AG20443 (cell line): ENCODE results near the gene SCN3A.

ENCODE experiments used
- DNase-seq: peaks from one replicate; pipeline ENCODE4 v3.0.0; 2012; ENCODE audit warnings: low spot score, mixed read lengths

SCN3A gene

DNA sequence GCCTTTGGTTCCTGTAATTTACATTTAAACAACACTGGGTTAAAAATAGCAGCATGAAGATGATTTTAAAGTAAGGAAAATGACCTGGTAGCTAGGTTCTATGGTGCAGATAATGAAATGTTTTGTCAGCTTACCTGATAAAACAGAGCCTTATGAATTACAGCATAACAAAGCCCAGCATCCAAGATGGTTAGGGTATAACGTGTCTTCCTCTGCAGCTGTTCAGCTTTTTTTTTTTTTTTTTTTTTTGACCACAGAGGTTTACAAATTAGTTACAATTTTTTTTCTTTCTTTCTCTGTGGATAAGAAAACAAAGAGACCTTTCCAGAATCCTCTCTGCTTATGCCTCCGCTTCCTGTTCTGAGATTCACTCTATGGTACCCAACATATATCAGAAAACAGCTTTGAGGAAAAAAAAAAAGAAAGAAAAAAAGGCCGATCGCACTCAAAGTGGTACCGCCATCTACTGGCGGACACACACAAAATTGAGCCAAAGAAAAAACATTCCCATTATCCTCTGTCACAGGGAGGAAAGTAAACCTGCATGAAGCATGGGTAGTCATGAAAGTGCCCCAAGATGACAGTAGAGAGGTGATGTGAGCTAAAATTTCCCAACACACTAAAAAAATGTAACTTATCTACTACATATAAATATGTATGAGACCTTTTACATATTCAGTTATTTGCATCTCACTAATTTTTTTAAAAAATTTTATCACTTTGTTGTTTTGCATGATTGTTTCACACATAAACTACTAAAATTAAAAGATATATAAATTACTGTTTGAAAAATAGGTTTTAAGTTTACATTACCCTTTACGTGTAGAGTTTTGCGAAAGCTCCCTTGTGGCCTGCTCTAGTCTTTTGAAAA, at the start of gene SCN3A:
Gene SCN3A, minus strand, starts transcription at position 362 of the 871 bp plus-strand sequence. CDS start 27,656 bp downstream, outside the sequence.
- peak; percentile 52 for DNase-seq

DNA sequence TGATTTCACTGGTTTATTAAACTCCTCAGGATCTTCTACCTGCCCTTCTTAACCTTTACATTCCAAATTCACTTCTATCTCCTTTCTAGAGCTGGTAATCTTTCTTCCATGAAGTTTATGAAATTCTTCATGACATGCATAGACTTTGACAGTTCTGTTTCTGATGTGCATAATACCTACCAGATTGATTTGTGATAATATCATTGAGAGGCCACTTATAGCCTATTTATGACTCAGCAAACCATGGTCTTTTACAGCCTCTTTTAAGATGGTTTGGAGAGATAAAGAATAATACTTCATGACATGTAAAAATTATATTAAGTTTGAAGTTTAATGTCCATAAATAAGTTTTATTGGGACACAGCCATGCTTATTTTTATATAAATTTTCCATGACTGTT, 49.3 kb upstream of the SCN3A start:
- DNase-seq: no peak

DNA sequence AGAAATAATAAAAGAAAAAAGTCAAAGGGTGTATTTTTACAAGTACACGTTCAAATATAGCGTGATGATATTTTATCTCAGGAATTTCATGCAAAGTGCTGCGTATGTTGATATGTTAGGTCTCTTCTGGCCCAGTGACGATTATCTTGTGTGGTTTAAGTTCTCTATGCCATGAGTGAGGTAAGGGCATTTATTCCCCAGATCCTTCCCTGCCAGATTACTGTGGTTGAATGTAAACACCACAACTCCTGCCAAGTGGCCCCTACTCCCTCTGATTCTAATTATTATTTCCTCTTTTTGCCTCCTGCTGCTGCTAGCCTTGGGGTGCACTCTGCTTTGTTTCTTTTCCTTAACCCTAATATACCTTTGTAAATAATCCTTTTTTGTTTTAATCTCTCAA, 47.5 kb upstream of the SCN3A start:
- DNase-seq: no peak

DNA sequence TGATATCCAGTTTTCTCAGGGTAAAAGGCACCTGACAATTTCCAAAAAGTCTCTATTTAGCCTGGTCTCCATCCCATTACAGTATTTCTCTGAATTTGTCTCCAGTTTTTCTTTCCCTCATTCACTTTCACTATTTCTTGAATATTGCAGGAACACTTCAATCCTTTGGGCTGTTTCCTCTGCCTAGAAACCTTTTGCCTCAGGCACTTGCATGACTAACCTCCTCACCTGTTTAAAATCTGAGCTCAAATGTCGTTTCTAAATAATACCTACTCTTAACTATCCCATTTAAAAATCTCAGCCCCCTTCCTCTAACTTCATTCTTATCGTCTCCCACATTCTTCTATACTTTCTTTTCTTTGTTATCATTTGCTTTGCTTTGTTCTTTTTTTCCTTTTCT, 44.4 kb upstream of the SCN3A start:
- DNase-seq: no peak

DNA sequence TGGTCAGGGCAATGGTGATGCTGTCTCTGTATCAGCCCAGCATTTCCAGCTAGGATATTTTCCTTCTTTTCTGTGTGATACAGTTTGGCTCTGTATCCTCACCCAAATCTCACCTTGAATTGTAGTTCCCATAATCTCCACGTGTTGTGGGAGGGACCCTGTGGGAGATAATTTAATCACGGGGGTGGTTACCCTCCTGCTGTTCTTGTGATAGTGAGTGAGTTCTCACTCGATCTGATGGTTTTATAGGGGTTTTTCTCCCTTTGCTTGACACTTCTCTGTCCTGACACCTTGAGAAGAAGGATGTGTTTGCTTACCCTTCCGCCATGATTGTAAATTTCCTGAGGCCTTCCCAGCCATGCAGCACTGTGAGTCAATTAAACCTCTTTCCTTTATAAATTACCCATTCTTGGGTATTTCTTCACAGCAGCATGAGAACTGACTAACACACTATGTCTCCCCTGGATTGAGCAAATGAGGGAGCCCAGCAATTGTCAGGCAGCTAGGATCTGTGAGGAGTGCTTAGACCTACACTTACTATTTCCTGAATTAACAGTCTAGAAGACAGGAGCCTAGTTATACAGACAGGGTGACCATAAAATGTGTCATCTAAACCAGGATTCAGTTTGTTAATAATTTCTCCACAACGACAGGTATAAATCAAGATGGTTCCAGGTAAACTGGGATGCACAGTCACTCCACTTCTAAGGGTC, 41.4 kb upstream of the SCN3A start:
- no peak for DNase-seq

DNA sequence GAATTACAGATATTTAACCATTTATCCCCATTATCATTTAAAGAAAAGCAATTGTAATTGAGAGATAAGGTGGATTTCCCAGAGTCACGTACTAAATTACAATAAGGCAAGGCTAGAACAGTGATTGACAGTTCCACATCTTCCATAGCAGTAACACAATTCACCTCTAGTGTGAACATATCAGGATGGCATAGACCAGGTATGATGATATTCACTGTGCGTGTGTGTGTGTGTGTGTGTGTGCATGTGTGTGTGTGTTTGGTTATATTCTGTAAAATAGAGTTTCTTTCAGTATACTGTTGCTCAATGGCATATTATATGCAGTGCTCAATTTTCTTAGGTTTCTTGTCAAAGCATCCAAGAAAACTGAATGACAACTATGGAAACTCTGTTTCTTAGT, 37.1 kb upstream of the SCN3A start:
- DNase-seq: no peak

DNA sequence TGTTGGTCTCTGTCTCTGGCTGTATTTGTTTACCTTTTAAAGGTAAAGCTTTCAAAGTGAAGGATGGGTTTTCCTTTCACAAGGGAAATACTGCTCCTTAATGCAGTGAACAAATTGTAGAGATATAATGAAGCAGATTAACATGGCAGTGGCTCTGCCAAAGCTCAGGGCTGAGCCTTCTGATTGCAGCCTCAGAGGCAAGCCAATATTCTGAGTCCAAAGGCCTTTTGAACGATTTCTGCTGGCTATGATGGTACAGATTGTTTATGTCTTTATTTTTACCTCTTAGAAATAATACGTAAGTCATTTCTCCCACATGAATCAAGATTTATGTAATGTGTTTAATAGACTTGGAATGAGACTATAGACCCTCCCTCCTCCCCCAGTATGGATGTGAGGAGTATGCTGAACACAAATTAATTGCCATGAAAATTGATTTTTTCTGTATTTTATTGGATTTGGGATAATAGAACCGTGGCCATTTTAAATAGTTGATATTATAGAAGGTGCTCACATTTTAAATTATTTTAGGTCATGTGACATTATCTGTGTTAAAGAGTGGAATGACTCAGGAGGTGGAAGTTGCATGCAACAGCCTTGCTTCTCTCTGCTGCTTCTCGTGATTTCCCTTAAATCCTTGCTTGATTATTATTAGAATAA, 36.1 kb upstream of the SCN3A start:
- no peak for DNase-seq

DNA sequence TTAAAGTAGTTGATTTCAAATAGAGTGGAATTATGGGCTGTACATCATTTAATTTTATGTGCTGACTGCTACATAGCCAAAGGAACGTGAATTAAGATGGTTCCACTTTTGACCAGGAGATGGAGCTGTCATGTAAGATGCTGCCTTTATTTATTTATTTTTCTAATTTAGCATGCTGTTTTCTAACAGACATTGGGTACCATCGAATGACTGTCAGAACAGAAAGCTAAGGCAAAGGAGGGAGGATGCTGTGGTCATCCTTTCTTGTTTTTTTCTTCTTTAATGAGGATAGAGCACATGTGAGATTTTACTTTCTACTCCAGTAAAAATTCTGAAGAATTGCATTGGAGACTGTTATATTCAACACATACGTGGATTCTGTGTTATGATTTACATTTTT, 35.4 kb upstream of the SCN3A start, which contains the start of gene SCN2A:
Gene SCN2A, plus strand, starts transcription at position 185 of the 400 bp plus-strand sequence. CDS start 56,410 bp downstream, outside the sequence.
- DNase-seq: peak; percentile 6

DNA sequence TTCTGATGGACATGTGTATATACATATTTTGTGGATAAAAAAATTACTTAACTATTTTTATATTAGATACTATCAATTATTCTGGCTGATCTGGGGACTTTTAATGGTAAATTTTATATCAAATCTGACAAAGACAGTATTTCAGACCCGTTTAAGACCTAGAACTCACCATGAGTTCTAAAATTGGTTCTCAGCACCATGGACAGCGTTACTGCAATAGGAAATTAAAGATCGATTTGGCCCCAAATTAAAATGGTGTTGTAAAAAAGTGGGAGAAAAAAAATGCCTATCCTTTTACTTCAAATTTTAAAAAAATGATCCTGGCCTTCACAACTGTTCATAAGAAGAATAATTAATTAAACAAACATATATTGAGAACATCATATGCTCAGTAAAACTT, 34.4 kb upstream of the SCN3A start:
- peak; percentile 8 for DNase-seq

DNA sequence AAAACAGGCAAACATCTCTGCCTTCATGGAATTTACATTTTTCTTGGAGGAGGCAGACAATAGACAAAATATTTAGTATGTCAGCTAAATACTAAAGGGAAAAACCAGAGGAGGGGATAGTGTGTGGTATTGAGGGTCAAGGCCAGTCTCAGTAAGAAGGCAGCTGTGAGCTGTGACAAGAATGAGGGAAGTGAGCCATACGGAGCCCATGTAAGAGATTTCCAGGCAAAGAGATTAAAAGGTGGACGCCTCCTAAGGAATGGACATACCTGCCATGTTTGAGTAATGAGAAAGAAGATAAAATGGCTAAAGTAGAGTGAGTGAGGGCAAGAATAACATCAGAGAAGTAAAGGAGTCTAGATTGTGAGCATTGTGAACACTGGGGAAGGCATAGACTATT, 33.2 kb upstream of the SCN3A start:
- DNase-seq: no peak

DNA sequence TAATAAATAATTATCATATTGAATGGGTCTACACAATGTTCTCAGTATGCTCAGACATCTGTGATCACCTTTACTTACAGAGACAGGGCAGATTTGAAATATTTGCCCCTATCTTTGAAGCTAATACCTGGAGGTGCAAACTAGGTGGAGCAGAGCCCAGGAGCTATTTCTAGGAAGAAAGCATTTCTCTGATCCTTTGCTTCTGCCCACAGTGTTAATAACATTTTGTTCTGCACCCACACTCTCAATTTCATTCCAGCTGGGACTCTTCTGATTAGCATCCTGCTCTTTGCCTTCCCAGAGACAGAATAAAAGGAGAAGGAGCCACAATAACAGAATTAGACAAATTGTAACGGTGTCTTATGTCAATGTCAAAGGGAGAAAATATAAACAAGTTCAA, 23.7 kb upstream of the SCN3A start:
- no peak for DNase-seq

DNA sequence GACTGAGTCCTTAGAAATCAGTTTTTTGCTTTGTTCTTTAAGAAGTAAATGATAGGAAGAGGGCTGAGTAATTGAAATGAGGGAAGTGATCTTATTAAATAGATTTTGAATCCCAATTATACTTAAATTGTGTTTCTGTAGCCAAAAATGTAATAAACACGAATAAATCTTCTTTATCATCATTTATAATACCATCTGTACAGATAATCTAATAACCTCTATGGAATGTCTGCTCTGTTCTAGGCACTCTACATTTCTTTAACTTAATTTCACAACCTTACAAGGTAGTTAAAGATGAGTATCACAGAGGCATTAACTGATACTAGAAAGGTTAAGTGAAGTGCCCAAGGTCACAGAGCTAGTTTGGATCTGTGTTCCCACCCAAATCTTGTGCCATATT, 21.1 kb upstream of the SCN3A start:
- DNase-seq: no peak

DNA sequence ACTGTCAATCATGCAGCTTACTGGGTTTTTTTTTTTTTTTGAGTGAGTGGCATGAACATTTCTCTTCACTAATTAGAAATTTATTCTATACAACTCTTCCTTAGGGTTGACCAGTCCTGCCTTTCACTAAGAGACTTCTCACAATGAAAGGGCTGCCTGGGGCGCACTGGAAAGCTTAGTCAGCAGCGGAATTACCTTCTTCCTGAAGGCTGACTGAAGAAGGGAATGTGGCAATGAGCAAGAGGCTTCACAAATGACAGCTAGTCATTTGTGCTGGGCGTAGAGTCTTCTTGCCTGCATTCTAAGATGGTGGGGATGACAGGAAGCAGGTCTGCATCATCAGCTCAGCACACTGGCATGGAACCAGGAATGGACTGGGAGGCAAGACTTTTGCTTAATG, 15.6 kb upstream of the SCN3A start:
- DNase-seq: no peak

DNA sequence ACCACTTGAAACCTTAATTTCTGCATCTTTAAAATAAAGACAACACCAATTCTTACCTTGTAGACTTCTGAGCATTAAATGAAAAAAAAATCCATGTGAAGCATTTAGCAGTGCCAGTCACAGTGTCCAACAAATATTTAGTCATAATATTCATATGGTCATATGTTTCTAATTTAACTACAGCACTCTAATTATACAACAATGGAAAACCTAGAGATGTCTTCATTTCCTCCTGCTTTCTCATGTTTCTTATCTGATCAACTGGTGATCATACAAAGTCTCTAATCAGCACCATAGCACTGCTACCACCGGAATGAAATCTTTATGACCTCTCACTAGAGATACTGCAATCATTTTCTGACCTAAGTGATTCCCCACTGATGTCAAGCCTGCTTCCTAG, 10.2 kb upstream of the SCN3A start:
- no peak for DNase-seq

DNA sequence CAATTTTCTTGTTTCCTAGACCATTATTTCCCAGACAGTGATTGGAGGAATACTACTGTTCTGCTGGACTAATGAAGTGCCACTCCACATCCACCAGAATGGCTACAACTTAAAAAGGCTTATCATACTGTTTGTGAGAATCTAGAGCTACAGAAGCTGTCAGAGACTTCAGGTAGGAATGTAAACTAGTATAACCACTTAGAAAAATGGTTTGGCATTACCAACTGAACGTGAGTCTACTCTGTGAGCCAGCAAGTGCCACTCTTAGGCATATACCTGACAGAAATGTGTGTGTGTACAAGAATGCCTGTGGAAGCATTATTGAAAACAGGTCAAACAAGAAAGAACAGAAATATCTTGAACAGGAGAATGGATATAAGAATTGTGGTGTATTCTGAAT, 4.2 kb upstream of the SCN3A start:
- no peak for DNase-seq

DNA sequence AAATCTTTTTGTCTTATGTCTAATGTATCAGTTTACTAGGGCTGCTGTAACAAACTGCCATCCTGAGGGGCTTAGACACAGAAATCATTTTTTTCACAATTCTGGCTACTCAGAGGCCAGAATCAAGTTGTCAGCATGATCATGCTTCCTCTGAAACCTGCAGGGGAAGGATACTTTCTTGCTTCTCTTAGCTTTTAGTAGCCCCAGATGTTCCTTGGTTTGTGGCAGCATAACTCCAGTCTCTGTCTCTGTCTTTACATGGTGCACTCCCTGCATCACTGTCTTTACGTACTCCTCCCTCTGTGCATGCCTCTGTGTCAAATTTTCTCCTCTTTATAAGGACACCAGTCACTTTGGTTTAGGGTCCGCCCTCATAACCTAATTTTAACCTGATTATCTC, 2.0 kb upstream of the SCN3A start:
- DNase-seq: no peak

DNA sequence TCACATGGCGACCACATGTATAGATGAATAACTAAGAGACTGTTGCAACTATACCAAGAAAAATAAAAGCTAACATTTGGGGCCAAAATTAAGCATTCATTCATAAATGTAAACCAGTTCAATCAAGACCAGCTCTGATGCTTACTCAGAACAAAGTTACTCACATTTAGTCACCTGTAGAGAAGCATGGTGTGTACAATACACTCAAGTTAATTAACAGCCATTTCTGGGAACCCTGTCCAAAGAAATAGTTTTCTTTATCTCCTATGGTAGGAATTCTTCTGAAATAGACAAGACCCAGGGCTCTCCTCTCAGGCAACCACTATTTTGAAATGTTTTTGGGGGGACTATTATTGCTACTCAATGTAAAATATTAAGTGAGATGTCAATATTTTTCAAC, 1.6 kb downstream of the SCN3A start:
- no peak for DNase-seq

DNA sequence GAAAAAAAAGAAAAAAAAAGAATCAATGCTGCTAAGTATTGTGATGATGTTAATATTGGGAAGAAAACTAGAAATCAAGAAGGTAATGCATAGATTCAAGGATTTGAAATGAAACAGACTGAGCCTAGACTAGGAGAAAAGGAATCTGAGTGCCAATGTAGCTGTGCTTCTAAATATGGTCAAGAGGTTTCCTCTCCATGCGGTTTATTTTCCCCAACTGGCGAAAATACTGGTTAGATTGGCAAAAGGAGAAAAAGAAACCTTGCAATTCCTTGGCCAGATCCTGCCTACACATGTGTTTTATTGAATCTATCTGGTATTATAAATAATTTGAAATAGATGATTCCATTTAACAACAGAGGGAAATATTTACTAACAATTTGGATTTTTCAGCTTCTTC, 5.7 kb downstream of the SCN3A start:
- no peak for DNase-seq

DNA sequence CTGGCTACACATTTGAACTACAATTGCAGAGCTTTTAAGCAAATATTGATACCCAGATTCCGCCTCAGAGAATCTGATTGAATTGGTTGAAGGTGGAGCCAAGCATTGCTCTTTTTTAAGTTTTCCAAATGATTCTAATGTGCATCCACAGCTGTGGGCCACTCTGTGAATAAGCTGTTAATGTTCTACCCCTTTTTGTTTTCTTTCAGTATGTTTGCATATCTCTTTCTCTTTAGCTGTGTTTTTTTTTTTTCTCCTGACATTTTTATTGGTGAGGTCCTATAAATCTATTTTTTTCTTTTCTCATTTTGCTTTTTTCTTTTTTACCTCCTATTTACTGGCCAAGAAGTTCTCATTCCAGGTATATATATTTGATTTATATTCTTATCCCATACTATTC, 6.5 kb downstream of the SCN3A start:
- no peak for DNase-seq

DNA sequence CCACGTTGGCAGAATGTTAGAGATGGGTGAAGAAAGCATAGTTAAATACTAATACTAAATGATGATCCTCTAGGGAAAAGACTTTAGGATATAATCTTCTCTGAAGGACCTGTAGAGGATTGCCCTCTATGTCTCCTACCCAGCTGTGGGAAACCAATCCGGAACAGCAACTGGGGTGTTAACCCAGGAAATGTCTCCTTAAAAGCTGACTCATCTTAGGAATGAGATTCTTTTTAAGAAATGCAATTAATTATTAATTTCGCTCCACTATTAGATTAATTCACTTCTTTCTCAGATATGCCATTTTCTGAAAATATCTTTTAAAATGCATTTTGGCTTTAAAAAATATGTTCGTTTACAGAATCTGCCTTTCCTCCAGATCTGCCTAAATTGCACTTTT, 7.4 kb downstream of the SCN3A start:
- no peak for DNase-seq

DNA sequence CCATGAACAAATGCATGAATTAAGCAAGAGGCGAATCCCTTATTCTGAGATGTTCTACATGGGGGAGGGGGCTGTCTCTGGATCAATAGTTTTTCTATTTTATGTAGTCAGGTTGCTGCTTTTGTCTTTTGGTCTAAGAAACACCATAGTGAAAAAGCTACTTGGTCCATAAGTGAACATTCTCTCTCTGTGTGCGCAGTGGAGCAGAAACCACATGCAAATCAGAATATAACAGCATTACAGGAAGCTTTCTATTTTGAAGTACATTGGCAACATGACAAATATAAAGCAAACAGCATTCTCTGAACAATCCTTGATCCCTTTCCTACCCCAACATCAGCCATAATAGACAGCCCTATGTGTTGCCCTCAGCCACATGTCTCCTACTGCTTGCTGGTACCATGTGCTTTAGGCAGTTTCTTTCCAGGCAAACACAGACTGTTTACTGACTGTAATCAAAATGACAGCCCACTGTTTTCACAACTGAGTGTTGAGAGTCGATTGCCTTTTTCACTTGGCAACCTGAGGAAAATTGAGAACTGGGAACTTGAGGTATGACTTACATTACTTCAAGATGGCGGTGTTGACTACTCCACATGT, 10.6 kb downstream of the SCN3A start:
- DNase-seq: no peak

DNA sequence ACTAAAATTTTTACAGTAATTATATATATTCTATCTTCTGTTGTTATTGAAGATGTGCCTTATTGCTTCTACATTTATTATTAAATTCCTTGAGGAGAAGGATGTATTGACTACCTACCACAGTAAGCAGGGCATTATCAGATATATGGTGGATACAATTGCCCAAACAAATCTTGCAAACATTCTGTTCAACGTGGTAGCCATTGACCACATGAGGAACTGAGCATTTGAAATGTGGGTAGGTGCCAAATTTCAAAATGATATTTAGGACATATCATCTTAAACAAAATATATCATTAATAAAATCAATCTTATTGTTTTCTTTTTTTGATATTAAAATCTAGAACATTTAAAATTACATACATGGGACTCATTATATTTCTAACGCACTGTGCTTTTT, 11.1 kb downstream of the SCN3A start:
- DNase-seq: no peak
